Posterior cingulate gyrus (tissue), 11 donors: ENCODE data around the gene PTPRN2.
"Not testable (repeated sequence)": the region's sequence is repeated elsewhere in the genome, so short reads cannot be mapped to it uniquely, and the experiment has no call there.

Experiments
- DNase-seq, 10 donors: peaks; one replicate each; pipeline versions ENCODE4 v3.0.0 to v3.0.0-alpha.2; 2020 to 2021; ENCODE audit warnings: mixed read lengths in 3 of 10
- intact Hi-C: fragments of 100-400 bp; cut with DNase I; formaldehyde crosslinking; loops from one replicate; pipeline ENCODE4 v1.15.1; 2023

The PTPRN2 gene

DNA sequence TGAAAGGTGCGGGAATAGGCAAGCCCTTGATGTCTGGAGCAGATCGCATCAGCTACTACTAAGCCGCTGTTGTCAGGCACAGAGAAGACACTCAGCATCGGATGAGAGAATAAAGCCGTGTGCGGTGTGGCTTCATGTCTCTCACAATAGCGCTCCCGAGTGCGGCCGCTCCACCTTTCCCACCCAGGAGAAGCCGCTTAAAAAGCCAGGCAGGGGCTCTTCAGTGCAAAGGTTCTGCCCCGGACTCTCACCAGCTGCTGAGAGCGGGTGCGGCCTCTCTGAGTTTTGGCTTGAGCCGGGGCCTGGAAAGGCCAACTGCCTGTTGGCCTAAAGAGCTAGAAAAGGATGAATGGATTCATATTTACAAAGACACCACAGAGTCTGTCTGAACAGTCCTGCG is 650.2 kb downstream of the PTPRN2 start:
- intact Hi-C loops: no loop called here
- DNase-seq: peak in 1 of 10 donors; percentile 58

GRCh38 chr7:157936976-157937375 is 650.6 kb downstream of the PTPRN2 start:
- DNase-seq: peak in 1 of 10 donors; percentile 26
- intact Hi-C loops: no loop called here

DNA sequence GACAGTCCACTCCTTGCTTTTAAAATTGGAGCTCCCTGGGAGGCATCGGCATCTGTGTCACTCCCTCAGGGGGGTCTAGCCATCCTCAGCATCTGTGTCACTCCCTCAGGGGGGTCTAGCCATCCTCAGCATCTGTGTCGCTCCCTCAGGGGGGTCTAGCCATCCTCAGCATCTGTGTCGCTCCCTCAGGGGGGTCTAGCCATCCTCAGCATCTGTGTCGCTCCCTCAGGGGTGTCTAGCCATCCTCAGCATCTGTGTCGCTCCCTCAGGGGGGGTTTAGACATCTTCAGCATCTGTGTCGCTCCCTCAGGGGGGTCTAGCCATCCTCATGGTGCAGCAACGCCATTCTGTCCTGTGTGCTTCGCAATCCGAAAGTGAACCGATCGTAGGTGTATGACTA is 651.9 kb downstream of the PTPRN2 start:
- DNase-seq, intact Hi-C loops: not testable (repeated sequence)

GRCh38 chr7:157933219-157934155 is 654.1 kb downstream of the PTPRN2 start:
- intact Hi-C loops: not testable (repeated sequence)
- DNase-seq: peak in 1 of 10 donors; percentile 21

GRCh38 chr7:157932498-157933218 is 655.0 kb downstream of the PTPRN2 start:
- intact Hi-C loops: no loop called here
- DNase-seq: no peak

GRCh38 chr7:157930926-157931466 is 656.6 kb downstream of the PTPRN2 start:
- peak in 2 of 10 donors; percentile 47 to 85 for DNase-seq
- intact Hi-C loops: no loop called here

DNA sequence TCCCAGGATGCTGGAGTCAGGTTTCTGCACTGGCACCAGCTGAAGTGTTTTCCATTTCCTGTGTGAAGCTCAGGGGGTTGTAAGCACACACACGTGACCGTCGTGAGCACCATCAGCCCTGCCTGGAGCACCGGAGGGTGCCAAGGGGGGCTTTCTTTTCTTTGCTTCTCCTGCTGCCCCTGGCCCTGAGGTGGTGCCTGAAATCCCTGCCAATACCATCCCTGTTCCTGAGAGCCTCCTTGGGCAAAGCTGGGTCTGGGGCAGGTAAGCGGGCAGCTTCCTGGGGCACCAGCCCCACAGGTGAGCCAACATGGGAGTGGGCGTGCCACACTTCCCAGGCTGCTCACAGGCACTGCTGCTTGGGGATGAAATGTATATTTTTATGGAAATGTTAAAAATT is 657.2 kb downstream of the PTPRN2 start:
- intact Hi-C loops: no loop called here
- peak in 1 of 10 donors; percentile 54 for DNase-seq

- DNase-seq: peak in 1 of 10 donors; percentile 65
- intact Hi-C loops: no loop called here
Observed at GRCh38 chr7:157929671-157930070, 658.0 kb downstream of the PTPRN2 start.

- intact Hi-C loops: no loop called here
- DNase-seq: peak in 1 of 10 donors; percentile 47
Observed at GRCh38 chr7:157928808-157929425, 658.7 kb downstream of the PTPRN2 start.

DNA sequence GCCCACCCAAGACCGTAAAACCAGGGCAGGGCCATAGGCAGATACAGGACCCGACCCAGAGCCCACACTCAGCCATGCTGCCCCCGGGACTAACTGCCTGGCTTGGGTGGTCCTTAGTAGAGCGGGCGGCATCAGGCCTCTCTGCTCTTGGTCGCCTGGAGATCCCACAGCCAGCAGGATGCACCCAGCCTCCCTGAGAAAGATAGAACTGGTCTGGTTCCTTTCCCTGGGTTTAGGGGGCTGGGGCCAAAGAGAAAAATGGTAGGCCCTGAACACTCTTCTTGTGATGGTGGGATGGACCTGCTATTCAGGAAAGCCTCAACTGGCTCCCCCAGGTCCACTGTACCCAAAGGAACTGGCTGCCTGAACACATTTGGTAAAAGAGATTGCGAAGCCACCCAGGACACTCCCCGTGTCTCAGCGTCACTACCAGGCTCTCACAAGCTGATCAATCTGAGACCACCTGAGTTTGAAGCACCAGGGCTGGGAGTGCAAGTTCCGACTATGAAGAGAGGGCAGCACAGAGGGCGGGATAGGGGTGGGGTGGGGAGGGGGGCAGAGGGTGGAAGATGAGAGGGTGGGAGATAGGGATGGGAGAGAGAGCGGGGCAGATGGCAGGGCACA is 659.3 kb downstream of the PTPRN2 start:
- DNase-seq: peak in 1 of 10 donors; percentile 13
- intact Hi-C loops: no loop called here

- intact Hi-C loops: no loop called here
- DNase-seq: peak in 1 of 10 donors; percentile 27
Observed at GRCh38 chr7:157927313-157927925, 660.2 kb downstream of the PTPRN2 start.

DNA sequence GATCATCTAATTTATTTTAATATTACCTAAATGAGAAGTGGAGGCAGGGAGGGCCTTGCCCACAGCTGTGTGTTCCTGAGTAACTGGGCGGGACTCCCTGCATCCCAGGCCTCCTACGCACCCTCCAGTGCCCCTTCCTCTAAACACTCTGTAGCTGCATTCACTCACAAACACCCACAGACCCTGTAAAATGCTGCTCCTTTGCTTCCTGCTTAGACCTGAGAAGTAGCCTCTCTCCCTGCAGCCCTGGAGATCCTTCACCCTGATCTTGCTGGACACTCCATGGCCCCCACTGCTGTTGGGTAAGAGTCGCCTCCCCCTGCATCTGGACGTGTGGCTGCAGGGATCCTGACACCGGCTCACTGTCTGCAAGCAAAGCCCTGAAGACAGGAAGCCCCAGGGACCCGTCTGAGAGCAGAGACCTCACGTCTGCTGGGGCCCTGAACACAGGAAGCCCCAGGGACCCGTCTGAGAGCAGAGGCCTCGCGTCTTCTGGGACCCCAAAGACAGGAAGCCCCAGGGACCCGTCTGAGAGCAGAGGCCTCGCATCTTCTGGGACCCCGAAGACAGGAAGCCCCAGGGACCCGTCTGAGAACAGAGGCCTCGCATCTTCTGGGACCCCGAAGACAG is 661.0 kb downstream of the PTPRN2 start:
- intact Hi-C loops: no loop called here
- peak in 1 of 10 donors; percentile 43 for DNase-seq

GRCh38 chr7:157926107-157926506 is 661.5 kb downstream of the PTPRN2 start:
- peak in 1 of 10 donors; percentile 2 for DNase-seq
- intact Hi-C loops: no loop called here

- intact Hi-C loops: no loop called here
Observed at GRCh38 chr7:157925383-157925875, 662.2 kb downstream of the PTPRN2 start.

GRCh38 chr7:157923903-157924630 is 663.6 kb downstream of the PTPRN2 start:
- intact Hi-C loops: no loop called here
- peak in 2 of 10 donors; percentile 19 to 42 for DNase-seq

More at GRCh38 chr7:157925383-157925875, 662.2 kb downstream of the PTPRN2 start:
- DNase-seq: peak in 1 of 10 donors; percentile 45

DNA sequence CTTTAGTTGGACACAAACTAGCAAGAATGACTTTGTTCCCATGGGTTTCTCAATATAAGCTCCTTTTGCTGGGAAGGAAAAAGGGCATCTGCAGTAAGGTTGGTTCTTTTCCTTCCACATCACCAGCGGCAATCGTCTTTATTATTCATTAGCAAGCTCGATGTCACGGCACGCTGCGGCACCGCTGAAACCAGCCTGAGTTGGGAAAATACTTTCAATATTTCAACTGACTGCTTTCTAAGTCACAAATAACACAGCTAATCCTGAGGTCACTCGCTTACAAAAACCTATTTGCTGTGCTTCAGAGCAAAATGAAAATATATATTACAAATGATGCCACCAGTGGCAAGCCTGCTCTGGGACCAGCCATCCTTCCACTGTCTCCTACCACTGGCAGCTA is 665.0 kb downstream of the PTPRN2 start:
- intact Hi-C loops: no loop called here
- DNase-seq: peak in 2 of 10 donors; percentile 5 to 12

GRCh38 chr7:157918326-157919080 is 669.1 kb downstream of the PTPRN2 start:
- intact Hi-C loops: no loop called here
- peak in 2 of 10 donors; percentile 16 to 55 for DNase-seq
